SK-N-MC (cell line): ENCODE measurements around the gene DLG5.

ENCODE experiments used
- EZH2 ChIP-seq: fragments of 200-600 bp; sonication (generic); IDR thresholded peaks from one replicate; pipeline ENCODE4 v1.6.1; 2017; ENCODE audit warnings: antibody characterized with exemption
- POLR2AphosphoS5 ChIP-seq: IDR thresholded peaks from 2 replicates; pipeline ENCODE4 v1.6.1; 2012; ENCODE audit warnings: mild to moderate bottlenecking, low read depth, low read length, borderline replicate concordance

DNA sequence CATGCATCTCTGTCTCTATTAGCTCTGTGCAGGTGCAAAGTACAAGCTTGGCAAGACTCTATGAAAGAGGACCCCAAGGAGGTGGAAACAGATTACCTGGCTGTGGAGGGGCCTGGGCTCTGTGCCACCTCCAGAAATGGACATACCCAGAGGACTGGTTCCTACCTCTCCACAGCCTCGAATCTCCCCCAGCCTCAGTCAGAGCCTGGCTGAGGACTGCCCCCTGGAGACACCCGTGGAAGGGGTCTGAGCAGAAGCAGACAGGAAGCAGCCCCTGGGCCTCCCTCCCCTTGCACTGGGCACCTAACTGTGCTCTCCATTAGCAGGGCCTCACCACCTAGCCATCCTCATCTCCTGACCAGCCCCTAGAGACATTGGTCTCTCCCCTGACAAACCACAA lies 92.0 kb downstream of the DLG5 start:
- TF ChIP-seq POLR2AphosphoS5 = no peak
- TF ChIP-seq EZH2 = no peak
